ENCODE measurements around the gene ATP2C1. TPM values are rescaled to one million over a fixed set of nuclear protein-coding genes. Genes with fewer than 3 reads are reported as not detected.

Gene ATP2C1
- total and polyA plus RNA-seq, 2 of the 4 experiments (the other 2 are of a cell fraction) = 41.4 to 50.2 TPM

GRCh38 chr3:130950124-130950523 is 56.2 kb downstream of the ATP2C1 start:
- Histone ChIP-seq H2AK9ac (replicated peaks; ENCODE audit: low read depth, low read length, poor library complexity) (no peak overlapping the region), H3K9me3 (ENCODE audit: control insufficient read depth, insufficient read depth, low read length) (no peaks in the 10 kb centered on the region), H3K4me3 (ENCODE audit: insufficient read depth, low read depth, low read length) (no peak overlapping the region), H3K27me3 (ENCODE audit: control insufficient read depth, insufficient read depth, low read length) (no peaks in the 10 kb centered on the region), H3K4ac (ENCODE audit: low read depth, low read length) (peak overlapping the region; percentile 15; the same call in 1 of the 2 replicates), H2AK5ac (ENCODE audit: low read depth, low read length) (no peak overlapping the region), H2BK20ac (ENCODE audit: low read depth, low read length) (no peak overlapping the region), H3K23ac (ENCODE audit: low read depth, low read length) (no peak overlapping the region), H2BK15ac (ENCODE audit: low read depth, low read length) (no peak overlapping the region), H4K8ac (ENCODE audit: low read depth in 2 of 2, low read length in 2 of 2) (peak overlapping the region in 1 of 2 experiments; percentile 21; a peak in 1 of 4 replicates), H3K36me3 (ENCODE audit: control insufficient read depth, insufficient read depth, low read length) (peaks cover 14% of the 10 kb centered on the region), H3K27ac (ENCODE audit: insufficient read depth, low read length) (peak overlapping the region; percentile 36; the same call in 1 of the 2 replicates), H3K4me2 (ENCODE audit: low read depth, low read length) (no peak overlapping the region), H2BK120ac (ENCODE audit: low read depth, low read length) (peak overlapping the region; percentile 76), H3K18ac (ENCODE audit: low read depth, low read length) (0 out of 2 replicates have a peak overlapping the region, but pooled peaks have one; percentile 33), H3K56ac (ENCODE audit: extremely low read depth, insufficient read depth, low read length) (no peak overlapping the region), H3K79me1 (ENCODE audit: low read depth in 1 of 2, low read length in 2 of 2) (peaks cover 12 to 23% of the 10 kb centered on the region in 2 experiments), H4K5ac (ENCODE audit: low read depth, low read length) (peak overlapping the region; percentile 57; the same call in 1 of the 2 replicates), H3K9ac (ENCODE audit: low read depth, low read length) (no peak overlapping the region), H4K91ac (ENCODE audit: insufficient read depth, low read depth, low read length) (peak overlapping the region; percentile 50; the same call in 1 of the 2 replicates), H2BK5ac (ENCODE audit: low read depth, low read length, poor library complexity, severe bottlenecking) (peak overlapping the region; percentile 72), H4K20me1 (ENCODE audit: insufficient read depth, low read length) (no peaks in the 10 kb centered on the region), H3K9me1 (ENCODE audit: insufficient read depth, low read length) (peaks cover 2% of the 10 kb centered on the region; the same call in 1 of the 2 replicates), H2AFZ (replicated peaks; ENCODE audit: low read length, poor library complexity) (no peak overlapping the region), H3K4me1 (ENCODE audit: control insufficient read depth, insufficient read depth, low read length) (peaks cover 3% of the 10 kb centered on the region), H3K14ac (replicated peaks; ENCODE audit: low read depth, low read length) (no peak overlapping the region)
- TF ChIP-seq RFX5 (IDR thresholded peaks at IDR 0.05; ENCODE audit: low read depth, low read length) (no peak), CEBPB (IDR thresholded peaks at IDR 0.05; ENCODE audit: low read depth, low read length) (no peak), BHLHE40 (IDR thresholded peaks at IDR 0.05; ENCODE audit: low read depth, low read length) (no peak), NFE2L2 (IDR thresholded peaks at IDR 0.05; ENCODE audit: low read depth, low read length) (no peak), ELK1 (IDR thresholded peaks at IDR 0.05; ENCODE audit: borderline replicate concordance, low read depth, low read length) (no peak), RAD21 (IDR thresholded peaks at IDR 0.05; ENCODE audit: low read length) (no peak), MXI1 (IDR thresholded peaks at IDR 0.05; ENCODE audit: borderline replicate concordance, low read depth, low read length) (no peak), MAZ (IDR thresholded peaks at IDR 0.05; ENCODE audit: borderline replicate concordance, low read depth, low read length) (no peak), FOS (IDR thresholded peaks at IDR 0.05; ENCODE audit: low read depth, low read length) (no peak), RCOR1 (IDR thresholded peaks at IDR 0.05; ENCODE audit: insufficient replicate concordance, low read length) (no peak), MAFK (IDR thresholded peaks at IDR 0.05; ENCODE audit: low read depth, low read length) (no peak), POLR2A (IDR thresholded peaks at IDR 0.05; ENCODE audit: low read depth, low read length) (no peak), CHD1 (IDR thresholded peaks at IDR 0.05; ENCODE audit: low read depth, low read length) (no peak), SMC3 (IDR thresholded peaks at IDR 0.05; ENCODE audit: low read depth, low read length) (no peak)
- TF ChIP-seq, protein P1, sequence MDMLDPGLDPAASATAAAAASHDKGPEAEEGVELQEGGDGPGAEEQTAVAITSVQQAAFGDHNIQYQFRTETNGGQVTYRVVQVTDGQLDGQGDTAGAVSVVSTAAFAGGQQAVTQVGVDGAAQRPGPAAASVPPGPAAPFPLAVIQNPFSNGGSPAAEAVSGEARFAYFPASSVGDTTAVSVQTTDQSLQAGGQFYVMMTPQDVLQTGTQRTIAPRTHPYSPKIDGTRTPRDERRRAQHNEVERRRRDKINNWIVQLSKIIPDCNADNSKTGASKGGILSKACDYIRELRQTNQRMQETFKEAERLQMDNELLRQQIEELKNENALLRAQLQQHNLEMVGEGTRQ (IDR thresholded peaks at IDR 0.05; ENCODE audit: low read depth, low read length) = no peak
- TF ChIP-seq, protein P2, sequence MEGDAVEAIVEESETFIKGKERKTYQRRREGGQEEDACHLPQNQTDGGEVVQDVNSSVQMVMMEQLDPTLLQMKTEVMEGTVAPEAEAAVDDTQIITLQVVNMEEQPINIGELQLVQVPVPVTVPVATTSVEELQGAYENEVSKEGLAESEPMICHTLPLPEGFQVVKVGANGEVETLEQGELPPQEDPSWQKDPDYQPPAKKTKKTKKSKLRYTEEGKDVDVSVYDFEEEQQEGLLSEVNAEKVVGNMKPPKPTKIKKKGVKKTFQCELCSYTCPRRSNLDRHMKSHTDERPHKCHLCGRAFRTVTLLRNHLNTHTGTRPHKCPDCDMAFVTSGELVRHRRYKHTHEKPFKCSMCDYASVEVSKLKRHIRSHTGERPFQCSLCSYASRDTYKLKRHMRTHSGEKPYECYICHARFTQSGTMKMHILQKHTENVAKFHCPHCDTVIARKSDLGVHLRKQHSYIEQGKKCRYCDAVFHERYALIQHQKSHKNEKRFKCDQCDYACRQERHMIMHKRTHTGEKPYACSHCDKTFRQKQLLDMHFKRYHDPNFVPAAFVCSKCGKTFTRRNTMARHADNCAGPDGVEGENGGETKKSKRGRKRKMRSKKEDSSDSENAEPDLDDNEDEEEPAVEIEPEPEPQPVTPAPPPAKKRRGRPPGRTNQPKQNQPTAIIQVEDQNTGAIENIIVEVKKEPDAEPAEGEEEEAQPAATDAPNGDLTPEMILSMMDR (conservative IDR thresholded peaks at IDR 0.05; ENCODE audit: low read depth, low read length) = no peak
- ATAC-seq (ENCODE audit: low read depth) = no peak
- intact Hi-C loops (cut with micrococcal nuclease) (loop anchor here (5.0 kb wide), 1 partner anchor 48 kb away; no protein-coding TSS in a partner anchor), dilution Hi-C loops (cut with HindIII; ENCODE audit: low sequenced_read_pairs, unreplicated experiment) (no loop called here), in situ Hi-C loops (cut with MboI; ENCODE audit: low sequenced_read_pairs) (loop anchor here (25.0 kb wide), 1 partner anchor 1487 kb away; no protein-coding TSS in a partner anchor)
- ChIA-PET CTCF (no interaction called here), POLR2A (ENCODE audit: unreplicated experiment) (interaction anchor here (0.6 kb wide), 1 partner anchor 248 kb away, joined by 3 read pairs; no protein-coding TSS in a partner anchor)
- no CpG with 5 or more reads among the region's 2 CpGs for WGBS, 2 experiments (ENCODE audit: extremely low coverage in 2 of 2, insufficient read length in 1 of 2)
- DNase-seq = no peak
- BruUV-seq (replicated peaks) = no TSS peak

Data from IMR-90 (cell line).